Measurements from ENCODE around the gene DNAJB12.
"Not testable (repeated sequence)": the region's sequence is repeated elsewhere in the genome, so short reads cannot be mapped to it uniquely, and the experiment has no call there.

DNAJB12 gene

GRCh38 chr10:72385724-72386123 is 31.0 kb upstream of the DNAJB12 start:
- Histone ChIP-seq H3K14ac (ENCODE audit: low read length) (no peak overlapping the region), H3K9me3 (ENCODE audit: insufficient read depth, low read depth, low read length) (no peaks in the 10 kb centered on the region), H2BK120ac (ENCODE audit: insufficient read depth, low read length, poor library complexity) (no peak overlapping the region), H3K36me3 (ENCODE audit: control insufficient read depth in 1 of 2, insufficient read depth in 2 of 2, low read length in 2 of 2) (no peaks in the 10 kb centered on the region), H2BK5ac (ENCODE audit: low read depth, low read length, poor library complexity) (no peak overlapping the region), H2BK12ac (ENCODE audit: low read length) (no peak overlapping the region), H3K4me1 (ENCODE audit: control insufficient read depth in 1 of 2, insufficient read depth in 2 of 2, low read length in 2 of 2) (peaks cover 0 to 2% of the 10 kb centered on the region in 2 experiments), H3K79me2 (ENCODE audit: control insufficient read depth, insufficient read depth, low read length, poor library complexity) (no peaks in the 10 kb centered on the region), H4K8ac (ENCODE audit: low read depth, low read length) (no peak overlapping the region), H3K79me1 (ENCODE audit: low read length) (no peaks in the 10 kb centered on the region), H3K27me3 (ENCODE audit: insufficient read depth, low read length) (no peaks in the 10 kb centered on the region), H3K9ac (ENCODE audit: low read length) (no peak overlapping the region), H2AK5ac (ENCODE audit: low read length) (no peak overlapping the region), H3K4me2 (ENCODE audit: low read length) (no peak overlapping the region), H3K4ac (ENCODE audit: low read depth, low read length) (no peak overlapping the region), H2AFZ (ENCODE audit: insufficient read depth, low read length, poor library complexity) (no peak overlapping the region), H3K4me3 (ENCODE audit: low read depth, low read length) (no peak overlapping the region), H3K27ac (ENCODE audit: low read depth, low read length) (no peak overlapping the region), H3K23ac (ENCODE audit: low read length) (no peak overlapping the region), H4K91ac (ENCODE audit: low read depth, low read length) (no peak overlapping the region), H4K12ac (ENCODE audit: low read depth, low read length) (no peak overlapping the region), H3K18ac (ENCODE audit: low read length) (no peak overlapping the region)
- DNase-seq, result no peak
- WGBS (ENCODE audit: extremely low coverage, insufficient coverage, insufficient read length), result no CpG with 5 or more reads among the region's 4 CpGs

DNA sequence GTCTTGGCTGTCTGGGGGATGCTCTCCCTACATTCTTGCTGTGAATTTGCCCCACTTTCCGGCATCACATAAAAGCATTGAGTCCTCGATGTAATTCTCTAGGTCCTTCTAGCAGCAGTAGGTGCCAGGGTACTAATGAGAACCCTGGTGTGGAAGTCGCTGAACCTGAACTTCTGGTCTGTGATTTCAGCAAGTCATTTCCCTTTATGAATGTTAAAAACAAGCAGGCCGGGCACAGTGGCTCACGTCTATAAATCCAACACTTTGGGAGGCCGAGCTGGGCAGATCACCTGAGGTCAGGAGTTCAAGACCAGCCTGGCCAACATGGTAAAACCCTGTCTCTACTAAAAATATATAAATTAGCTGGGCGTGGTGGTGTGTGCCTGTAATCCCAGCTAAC is 30.3 kb upstream of the DNAJB12 start:
- not testable (repeated sequence) for H4K8ac ChIP-seq (ENCODE audit: low read depth, low read length); H3K23ac ChIP-seq (ENCODE audit: low read length); H3K27me3 ChIP-seq (ENCODE audit: insufficient read depth, low read length); H3K79me1 ChIP-seq (ENCODE audit: low read length); H3K14ac ChIP-seq (ENCODE audit: low read length); H2BK12ac ChIP-seq (ENCODE audit: low read length); H2BK120ac ChIP-seq (ENCODE audit: insufficient read depth, low read length, poor library complexity); H3K9ac ChIP-seq (ENCODE audit: low read length); H3K4me2 ChIP-seq (ENCODE audit: low read length); H2BK5ac ChIP-seq (ENCODE audit: low read depth, low read length, poor library complexity); H3K4me3 ChIP-seq (ENCODE audit: low read depth, low read length); H2AK5ac ChIP-seq (ENCODE audit: low read length); H3K4me1 ChIP-seq (ENCODE audit: control insufficient read depth in 1 of 2, insufficient read depth in 2 of 2, low read length in 2 of 2); H3K4ac ChIP-seq (ENCODE audit: low read depth, low read length); H3K27ac ChIP-seq (ENCODE audit: low read depth, low read length); H4K12ac ChIP-seq (ENCODE audit: low read depth, low read length); H4K91ac ChIP-seq (ENCODE audit: low read depth, low read length); H3K9me3 ChIP-seq (ENCODE audit: insufficient read depth, low read depth, low read length); H3K18ac ChIP-seq (ENCODE audit: low read length); H3K79me2 ChIP-seq (ENCODE audit: control insufficient read depth, insufficient read depth, low read length, poor library complexity); H2AFZ ChIP-seq (ENCODE audit: insufficient read depth, low read length, poor library complexity); H3K36me3 ChIP-seq (ENCODE audit: control insufficient read depth in 1 of 2, insufficient read depth in 2 of 2, low read length in 2 of 2)
- DNase-seq, result peak; percentile 32 to 64
- WGBS (ENCODE audit: extremely low coverage, insufficient coverage, insufficient read length), result no CpG with 5 or more reads among the region's 7 CpGs

GRCh38 chr10:72379776-72380175 is 25.1 kb upstream of the DNAJB12 start:
- no peaks in the 10 kb centered on the region for H3K36me3 ChIP-seq (ENCODE audit: control insufficient read depth in 1 of 2, insufficient read depth in 2 of 2, low read length in 2 of 2)
- no peak overlapping the region for H3K9ac ChIP-seq (ENCODE audit: low read length)
- no peak overlapping the region for H3K27ac ChIP-seq (ENCODE audit: low read depth, low read length)
- H2BK5ac ChIP-seq (ENCODE audit: low read depth, low read length, poor library complexity), result no peak overlapping the region
- H3K79me2 ChIP-seq (ENCODE audit: control insufficient read depth, insufficient read depth, low read length, poor library complexity), result no peaks in the 10 kb centered on the region
- no peaks in the 10 kb centered on the region for H3K9me3 ChIP-seq (ENCODE audit: insufficient read depth, low read depth, low read length)
- H3K4me3 ChIP-seq (ENCODE audit: low read depth, low read length), result no peak overlapping the region
- H3K4ac ChIP-seq (ENCODE audit: low read depth, low read length), result no peak overlapping the region
- no peak overlapping the region for H2BK12ac ChIP-seq (ENCODE audit: low read length)
- H2AFZ ChIP-seq (ENCODE audit: insufficient read depth, low read length, poor library complexity), result no peak overlapping the region
- peaks cover 0 to under 1% of the 10 kb centered on the region in 2 experiments for H3K4me1 ChIP-seq (ENCODE audit: control insufficient read depth in 1 of 2, insufficient read depth in 2 of 2, low read length in 2 of 2)
- H4K8ac ChIP-seq (ENCODE audit: low read depth, low read length), result no peak overlapping the region
- H3K14ac ChIP-seq (ENCODE audit: low read length), result no peak overlapping the region
- no CpG with 5 or more reads among the region's 2 CpGs for WGBS (ENCODE audit: extremely low coverage, insufficient coverage, insufficient read length)
- no peak overlapping the region for H3K23ac ChIP-seq (ENCODE audit: low read length)
- H3K27me3 ChIP-seq (ENCODE audit: insufficient read depth, low read length), result no peaks in the 10 kb centered on the region
- H2AK5ac ChIP-seq (ENCODE audit: low read length), result no peak overlapping the region
- H2BK120ac ChIP-seq (ENCODE audit: insufficient read depth, low read length, poor library complexity), result no peak overlapping the region
- H4K12ac ChIP-seq (ENCODE audit: low read depth, low read length), result no peak overlapping the region
- H3K79me1 ChIP-seq (ENCODE audit: low read length), result no peaks in the 10 kb centered on the region
- H4K91ac ChIP-seq (ENCODE audit: low read depth, low read length), result no peak overlapping the region
- no peak for DNase-seq
- no peak overlapping the region for H3K18ac ChIP-seq (ENCODE audit: low read length)
- no peak overlapping the region for H3K4me2 ChIP-seq (ENCODE audit: low read length)

DNA sequence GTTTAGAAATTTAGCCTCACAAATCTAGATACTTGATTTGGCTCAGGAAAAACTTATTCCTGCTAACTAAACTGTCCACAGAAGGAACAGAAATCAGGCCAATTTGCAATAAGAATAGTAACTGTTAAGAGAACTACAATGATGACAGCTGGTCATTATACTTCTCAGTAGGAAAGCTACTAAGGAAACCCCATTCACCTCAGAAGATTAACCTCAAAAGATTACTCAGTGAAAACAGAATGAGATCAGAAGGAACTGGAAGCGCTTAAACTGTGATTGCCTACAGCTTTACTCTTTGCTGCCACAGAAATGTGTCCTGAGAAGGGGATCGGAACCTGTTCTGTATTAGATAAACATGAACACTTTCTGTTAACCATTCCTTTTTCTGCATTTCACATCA is 24.3 kb upstream of the DNAJB12 start:
- no peak overlapping the region for H3K4ac ChIP-seq (ENCODE audit: low read depth, low read length)
- H2BK12ac ChIP-seq (ENCODE audit: low read length), result no peak overlapping the region
- H2AK5ac ChIP-seq (ENCODE audit: low read length), result no peak overlapping the region
- H3K23ac ChIP-seq (ENCODE audit: low read length), result no peak overlapping the region
- DNase-seq, result no peak
- H4K91ac ChIP-seq (ENCODE audit: low read depth, low read length), result no peak overlapping the region
- no peaks in the 10 kb centered on the region for H3K79me2 ChIP-seq (ENCODE audit: control insufficient read depth, insufficient read depth, low read length, poor library complexity)
- WGBS (ENCODE audit: extremely low coverage, insufficient coverage, insufficient read length), result no CpG with 5 or more reads among the region's 2 CpGs
- H3K14ac ChIP-seq (ENCODE audit: low read length), result no peak overlapping the region
- H3K4me2 ChIP-seq (ENCODE audit: low read length), result no peak overlapping the region
- H2BK120ac ChIP-seq (ENCODE audit: insufficient read depth, low read length, poor library complexity), result no peak overlapping the region
- H3K18ac ChIP-seq (ENCODE audit: low read length), result no peak overlapping the region
- H3K27me3 ChIP-seq (ENCODE audit: insufficient read depth, low read length), result no peaks in the 10 kb centered on the region
- H3K4me1 ChIP-seq (ENCODE audit: control insufficient read depth in 1 of 2, insufficient read depth in 2 of 2, low read length in 2 of 2), result no peaks in the 10 kb centered on the region
- no peaks in the 10 kb centered on the region for H3K79me1 ChIP-seq (ENCODE audit: low read length)
- no peak overlapping the region for H4K12ac ChIP-seq (ENCODE audit: low read depth, low read length)
- no peak overlapping the region for H3K9ac ChIP-seq (ENCODE audit: low read length)
- no peak overlapping the region for H2BK5ac ChIP-seq (ENCODE audit: low read depth, low read length, poor library complexity)
- H3K36me3 ChIP-seq (ENCODE audit: control insufficient read depth in 1 of 2, insufficient read depth in 2 of 2, low read length in 2 of 2), result no peaks in the 10 kb centered on the region
- no peaks in the 10 kb centered on the region for H3K9me3 ChIP-seq (ENCODE audit: insufficient read depth, low read depth, low read length)
- H2AFZ ChIP-seq (ENCODE audit: insufficient read depth, low read length, poor library complexity), result no peak overlapping the region
- H3K4me3 ChIP-seq (ENCODE audit: low read depth, low read length), result no peak overlapping the region
- H4K8ac ChIP-seq (ENCODE audit: low read depth, low read length), result no peak overlapping the region
- H3K27ac ChIP-seq (ENCODE audit: low read depth, low read length), result no peak overlapping the region

All from trophoblast cell (in vitro differentiated cells and primary cell).